ENCODE data around the gene MINDY2. TPM values are rescaled to one million over a fixed set of nuclear protein-coding genes. Genes with fewer than 3 reads are reported as not detected.
A peak's percentile ranks its signal among the peaks of the same experiment; 100 is the strongest.
"Not testable (repeated sequence)": the region's sequence is repeated elsewhere in the genome, so short reads cannot be mapped to it uniquely, and the experiment has no call there.

The MINDY2 gene
- polyA plus RNA-seq, 3 donors: 24.3 to 32.7 (median 29.7) TPM

DNA sequence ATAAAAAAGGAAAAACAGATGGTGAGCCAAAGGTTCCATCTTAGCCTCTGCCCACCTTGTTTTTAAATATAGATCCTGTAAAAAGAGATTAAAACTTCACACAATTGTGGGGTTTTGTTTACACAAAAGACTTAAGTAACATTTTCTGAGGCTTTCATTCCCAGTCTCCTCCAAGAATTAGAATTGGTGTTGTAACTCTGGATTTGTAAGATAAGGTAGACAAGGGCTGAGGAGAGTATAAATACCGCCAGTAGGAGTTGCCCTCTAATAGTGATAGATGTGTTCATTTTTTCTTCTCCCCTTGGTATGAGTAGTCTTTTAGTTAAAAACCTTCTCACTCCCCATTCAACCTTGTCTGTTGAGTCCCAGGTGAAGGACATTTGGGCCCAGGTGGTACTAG, 8.5 kb downstream of the MINDY2 start:
- DNase-seq (ENCODE audit: extremely low read depth in 1 of 11, low read depth in 9 of 11, low spot score in 4 of 11): no peak

DNA sequence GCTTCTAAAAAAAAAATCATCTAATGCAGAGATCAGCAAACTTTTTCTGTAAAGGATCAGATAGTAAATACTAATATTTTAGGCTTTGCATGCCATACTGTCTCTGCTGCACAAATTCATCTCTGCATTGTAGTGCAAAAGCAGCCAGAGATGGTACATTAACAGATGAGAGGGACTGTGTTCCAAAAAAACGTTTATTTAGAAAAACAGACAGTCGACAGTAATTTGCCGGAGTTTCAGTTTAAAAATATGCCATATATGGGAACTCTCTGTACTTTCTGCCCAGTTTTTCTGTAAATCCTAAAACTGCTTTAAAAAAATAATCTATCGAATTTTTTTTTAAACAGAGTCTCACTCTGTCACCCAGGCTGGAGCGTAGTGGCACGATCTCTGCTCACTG, 14.3 kb downstream of the MINDY2 start:
- DNase-seq (ENCODE audit: extremely low read depth in 1 of 11, low read depth in 9 of 11, low spot score in 4 of 11): no peak

DNA sequence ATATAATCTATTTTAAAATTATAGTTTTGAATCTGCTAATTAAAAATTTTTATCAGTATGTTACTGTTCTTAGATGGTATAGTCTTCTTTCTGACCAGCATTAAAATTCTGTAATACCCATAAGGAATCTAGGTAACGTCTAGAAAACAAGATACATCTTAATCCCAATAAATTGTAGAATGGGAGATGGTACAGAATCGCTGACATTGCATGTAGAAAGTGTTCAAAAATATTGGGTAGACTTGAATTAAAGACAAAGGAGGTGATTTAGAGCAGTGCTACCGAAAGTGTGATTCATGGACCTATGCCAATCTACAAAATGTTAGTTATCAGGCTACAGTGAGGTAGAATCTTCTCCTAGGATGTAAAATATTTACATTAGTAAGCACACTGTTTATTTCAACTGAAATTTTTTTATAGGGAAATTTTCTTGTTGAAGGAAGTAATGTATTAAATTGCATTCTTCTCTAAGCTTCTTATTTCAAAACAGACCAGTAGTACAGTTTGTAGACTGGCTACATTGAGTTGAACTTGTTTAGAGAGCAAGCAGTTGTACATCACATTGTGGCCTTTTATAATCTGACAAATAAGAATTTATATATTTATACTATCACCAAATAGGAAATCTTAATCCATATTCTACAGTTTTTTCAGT, 17.1 kb downstream of the MINDY2 start:
- DNase-seq (ENCODE audit: extremely low read depth in 1 of 11, low read depth in 9 of 11, low spot score in 4 of 11): no peak

DNA sequence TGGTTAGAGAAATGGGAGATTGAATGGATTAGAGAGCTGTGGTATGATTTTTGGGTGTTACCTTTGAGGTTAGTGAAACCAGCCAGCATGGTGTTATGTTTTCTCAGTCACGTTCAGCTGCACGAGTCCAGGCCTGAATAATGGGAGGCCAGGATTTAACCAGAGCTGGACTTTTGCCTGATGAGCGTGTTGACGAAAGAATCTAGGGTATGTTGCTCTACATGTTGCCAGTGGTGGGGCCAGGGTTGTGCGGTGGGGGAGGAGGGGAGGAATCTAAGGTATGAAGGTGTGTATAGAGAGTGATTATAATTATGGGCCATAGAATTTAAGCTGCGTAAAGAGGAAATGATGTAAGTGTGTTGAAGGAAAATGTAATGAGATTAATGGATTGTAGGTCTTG, 22.8 kb downstream of the MINDY2 start:
- peak in 3 of 11 donors; percentile 46 to 61 (median 55) for DNase-seq (ENCODE audit: extremely low read depth in 1 of 11, low read depth in 9 of 11, low spot score in 4 of 11)

DNA sequence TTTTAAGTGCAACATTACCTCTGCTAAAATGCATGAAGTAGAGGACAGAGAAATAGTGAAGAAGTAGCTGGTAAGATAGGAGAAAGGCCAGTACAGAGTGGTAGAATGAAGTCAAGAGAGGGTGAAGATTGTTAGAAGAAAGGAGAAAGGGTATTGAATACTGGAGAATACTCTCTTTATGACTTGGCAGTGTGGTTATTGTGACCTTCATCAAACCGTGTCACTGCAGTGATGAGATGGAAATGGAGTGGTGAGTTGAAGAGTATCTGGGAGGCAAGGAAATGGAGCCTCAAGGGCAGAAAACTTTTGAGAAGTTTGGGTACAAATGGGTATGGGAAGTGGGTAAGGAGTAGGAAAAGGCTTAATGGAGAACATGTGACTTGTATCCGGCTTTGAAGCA, 24.7 kb downstream of the MINDY2 start:
- DNase-seq (ENCODE audit: extremely low read depth in 1 of 11, low read depth in 9 of 11, low spot score in 4 of 11): no peak

DNA sequence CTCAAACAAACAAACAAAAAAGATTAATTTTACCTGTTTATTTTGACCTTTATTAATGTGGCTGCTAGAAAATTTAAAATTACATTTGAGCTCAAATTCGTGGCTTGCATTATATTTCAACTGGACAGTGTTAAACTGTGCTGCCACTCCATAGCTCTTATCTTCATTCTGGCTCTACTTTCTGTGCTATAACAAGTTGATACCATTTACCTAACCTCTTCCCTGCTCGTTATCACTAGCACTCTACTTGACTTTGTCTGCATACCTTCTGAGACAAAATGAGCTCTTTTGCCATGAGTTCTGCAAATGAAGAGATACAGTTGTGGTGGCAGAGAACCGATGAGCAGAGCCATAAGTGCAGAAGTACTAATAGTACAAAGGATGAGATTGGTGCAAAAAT, 26.4 kb downstream of the MINDY2 start:
- DNase-seq (ENCODE audit: extremely low read depth in 1 of 11, low read depth in 9 of 11, low spot score in 4 of 11): no peak

DNA sequence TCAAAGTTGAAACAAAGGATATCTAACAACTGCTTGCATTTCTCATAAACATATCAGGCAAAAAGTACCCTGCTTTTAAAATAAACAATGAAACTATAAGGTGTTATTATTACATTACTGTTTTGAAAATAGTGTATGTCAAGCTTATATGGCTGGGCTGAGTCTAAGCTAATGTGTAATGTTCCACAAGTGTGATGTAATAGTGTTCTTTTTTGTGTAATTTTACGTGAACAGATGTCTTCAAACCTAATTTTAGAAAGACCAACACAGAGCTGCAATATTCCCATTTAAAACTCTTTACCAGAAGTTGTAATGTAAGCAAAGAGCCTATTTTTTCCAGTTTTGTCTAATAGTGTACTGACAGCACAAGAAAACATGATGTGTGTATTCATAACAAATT, 34.0 kb downstream of the MINDY2 start:
- no peak for DNase-seq (ENCODE audit: extremely low read depth in 1 of 11, low read depth in 9 of 11, low spot score in 4 of 11)

DNA sequence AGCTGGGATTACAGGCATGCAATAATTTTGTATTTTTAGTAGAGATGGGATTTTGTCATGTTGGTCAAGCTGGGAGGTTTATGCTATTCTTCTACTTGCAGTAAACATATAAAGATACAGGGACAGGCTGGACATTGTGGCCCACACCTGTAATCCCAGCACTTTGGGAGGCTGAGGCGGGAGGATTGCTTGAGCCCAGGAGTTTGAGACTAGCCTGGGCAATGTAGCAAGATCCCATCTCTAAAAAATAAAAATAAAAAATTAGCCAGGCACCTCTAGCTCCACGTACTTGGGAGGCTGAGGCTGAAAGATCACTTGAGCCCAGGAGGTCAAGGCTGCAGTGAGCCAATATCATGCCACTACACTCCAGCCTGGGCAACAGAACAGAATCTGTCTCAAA, 52.2 kb downstream of the MINDY2 start:
- DNase-seq (ENCODE audit: extremely low read depth in 1 of 11, low read depth in 9 of 11, low spot score in 4 of 11): not testable (repeated sequence)

DNA sequence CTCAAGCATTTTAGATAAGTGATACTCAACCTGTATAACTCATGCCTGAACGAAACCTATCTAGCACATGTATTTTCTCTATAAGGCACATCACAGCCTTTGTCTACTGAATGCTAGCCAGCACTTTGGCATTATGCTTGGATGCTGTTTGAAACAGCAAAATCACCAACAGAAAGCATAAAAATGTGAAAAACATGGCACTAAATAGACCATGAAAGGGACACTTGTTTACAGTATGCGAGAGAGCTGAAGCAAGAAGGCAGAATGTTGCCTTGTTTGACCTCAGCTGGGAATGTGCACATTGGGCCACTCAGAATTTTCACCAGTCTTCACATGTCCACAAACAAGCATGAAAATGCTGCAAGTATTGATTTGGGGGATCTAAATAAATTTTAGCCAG, 59.5 kb downstream of the MINDY2 start:
- no peak for DNase-seq (ENCODE audit: extremely low read depth in 1 of 11, low read depth in 9 of 11, low spot score in 4 of 11)

DNA sequence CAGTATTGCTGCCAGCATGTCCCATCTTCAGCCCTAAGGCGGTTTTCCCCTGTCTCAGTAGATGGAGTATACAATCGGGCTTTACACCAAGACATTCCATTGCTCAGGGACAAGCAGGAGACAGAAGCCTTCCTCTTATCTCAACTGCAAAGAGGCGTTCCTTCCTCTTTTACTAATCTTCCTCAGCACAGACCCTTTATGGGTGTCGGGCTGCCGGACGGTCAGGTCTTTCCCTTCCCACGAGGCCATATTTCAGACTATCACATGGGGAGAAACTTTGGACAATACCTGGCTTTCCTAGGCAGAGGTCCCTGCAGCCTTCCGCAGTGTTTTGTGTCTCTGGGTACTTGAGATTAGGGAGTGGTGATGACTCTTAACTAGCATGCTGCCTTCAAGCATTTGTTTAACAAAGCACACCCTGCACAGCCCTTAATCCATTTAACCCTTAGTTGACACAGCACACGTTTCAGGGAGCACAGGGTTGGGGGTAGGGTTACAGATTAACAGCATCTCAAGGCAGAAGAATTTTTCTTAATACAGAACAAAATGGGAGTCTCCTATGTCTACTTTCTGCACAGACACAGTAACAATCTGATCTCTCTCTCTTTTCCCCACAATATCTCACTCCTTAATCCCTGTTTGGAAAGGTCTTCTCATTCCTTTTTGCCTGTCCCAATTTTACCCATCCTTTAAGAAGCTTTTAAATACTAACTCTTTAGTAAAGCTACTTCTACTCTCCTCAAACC, 62.8 kb downstream of the MINDY2 start:
- DNase-seq (ENCODE audit: extremely low read depth in 1 of 11, low read depth in 9 of 11, low spot score in 4 of 11): not testable (repeated sequence)

DNA sequence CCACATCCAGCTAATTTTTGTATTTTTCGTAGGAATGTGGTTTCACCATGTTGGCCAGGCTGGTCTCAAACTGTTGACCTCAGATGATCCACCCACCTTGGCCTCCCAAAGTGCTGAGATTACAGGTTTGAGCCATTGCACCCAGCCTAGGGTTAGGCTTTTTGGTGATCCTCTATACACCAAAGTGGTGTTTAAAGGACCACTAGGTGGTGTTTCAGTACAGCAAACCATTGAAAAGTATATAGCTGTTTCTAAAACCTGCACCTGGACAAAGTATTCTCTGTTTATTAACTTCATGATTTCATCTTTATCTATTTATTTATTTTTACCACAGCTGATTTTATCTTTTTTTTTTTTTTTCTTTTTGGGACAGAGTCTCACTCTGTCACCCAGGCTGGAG, 68.4 kb downstream of the MINDY2 start:
- DNase-seq (ENCODE audit: extremely low read depth in 1 of 11, low read depth in 9 of 11, low spot score in 4 of 11): no peak

DNA sequence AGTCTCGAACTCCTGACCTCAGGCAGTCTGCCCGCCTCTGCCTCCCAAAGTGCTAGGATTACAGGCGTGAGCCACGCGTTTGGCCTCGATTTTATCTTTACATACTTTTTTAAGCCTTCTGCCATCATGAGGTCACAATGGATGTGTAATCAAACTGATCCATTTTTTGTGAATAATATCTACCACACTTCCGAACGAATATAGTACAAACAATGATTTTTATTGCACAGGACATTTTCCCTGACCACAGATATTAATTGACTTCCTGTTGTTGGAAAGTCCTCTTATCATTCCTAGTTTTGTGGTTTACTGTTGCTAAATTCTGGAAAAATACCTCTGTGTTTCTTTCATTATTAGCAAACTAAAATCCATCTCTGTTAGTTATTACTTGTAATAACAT, 68.9 kb downstream of the MINDY2 start:
- DNase-seq (ENCODE audit: extremely low read depth in 1 of 11, low read depth in 9 of 11, low spot score in 4 of 11): no peak

DNA sequence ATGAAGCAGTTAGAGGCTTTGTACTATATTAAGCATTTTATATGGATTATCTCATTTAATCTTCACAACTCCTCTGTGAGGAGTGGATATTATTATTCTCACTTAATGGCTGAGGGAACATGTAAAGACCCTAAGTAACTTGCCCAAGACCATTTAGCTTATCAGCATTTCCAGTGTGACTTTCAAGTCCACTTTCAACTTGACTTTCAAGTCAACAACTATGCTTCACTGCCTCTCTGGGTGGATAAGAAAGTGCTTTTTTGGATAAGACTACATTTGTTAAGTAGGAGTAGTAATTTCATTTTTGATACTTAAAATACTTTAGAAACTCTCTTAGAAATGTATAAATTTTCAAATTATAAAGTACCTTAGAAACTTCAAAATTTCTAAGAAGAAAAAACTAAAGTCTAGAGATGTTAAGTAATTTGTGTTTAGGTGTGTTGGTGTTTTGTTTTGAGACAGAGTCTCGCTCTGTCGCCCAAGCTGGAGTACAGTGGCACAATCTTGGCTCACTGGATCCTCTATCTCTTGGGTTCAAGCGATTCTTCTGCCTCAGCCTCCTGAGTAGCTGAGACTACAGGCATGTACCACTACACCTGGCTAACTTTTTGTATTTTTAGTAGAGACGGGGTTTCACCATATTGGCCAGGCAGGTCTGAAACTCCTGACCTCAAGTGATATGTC, 71.8 kb downstream of the MINDY2 start:
- no peak for DNase-seq (ENCODE audit: extremely low read depth in 1 of 11, low read depth in 9 of 11, low spot score in 4 of 11)

DNA sequence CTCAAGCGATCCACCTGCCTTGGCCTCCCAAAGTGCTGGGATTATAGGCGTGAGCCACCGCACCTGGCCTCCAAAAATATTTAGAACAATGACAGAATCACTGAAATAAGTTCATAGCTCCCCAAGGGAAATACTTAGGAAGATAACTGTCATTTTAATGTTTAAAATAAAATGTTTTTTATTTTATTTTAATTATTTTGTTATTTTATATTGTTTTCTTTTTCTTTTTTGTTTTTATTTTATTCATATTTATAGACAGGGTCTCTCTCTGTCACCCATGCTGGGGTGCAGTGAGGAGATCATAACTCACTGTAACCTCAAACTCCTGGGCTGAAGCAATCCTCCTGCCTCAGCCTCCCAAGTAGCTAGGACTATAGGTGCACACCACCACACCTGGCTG, 80.1 kb downstream of the MINDY2 start:
- not testable (repeated sequence) for DNase-seq (ENCODE audit: extremely low read depth in 1 of 11, low read depth in 9 of 11, low spot score in 4 of 11)

DNA sequence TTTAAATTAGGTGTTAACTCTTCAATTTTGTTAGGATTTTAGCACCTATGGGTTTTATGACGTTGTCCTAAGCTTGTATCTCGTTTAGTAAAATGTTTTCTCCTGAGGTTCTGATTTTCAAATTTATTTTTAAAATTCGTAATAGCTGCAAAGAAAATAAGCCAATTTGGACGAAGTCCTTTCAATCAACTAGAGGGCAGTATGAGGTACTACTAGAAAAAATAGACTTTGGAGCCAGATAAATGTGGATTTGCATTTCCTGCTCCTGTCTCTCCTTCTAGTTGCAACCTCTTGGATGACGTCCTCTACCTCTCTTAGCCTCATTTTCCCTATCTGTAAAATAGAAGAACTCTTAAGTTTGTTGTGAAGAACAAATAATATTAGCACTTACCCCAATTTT, 81.2 kb downstream of the MINDY2 start:
- no peak for DNase-seq (ENCODE audit: extremely low read depth in 1 of 11, low read depth in 9 of 11, low spot score in 4 of 11)

DNA sequence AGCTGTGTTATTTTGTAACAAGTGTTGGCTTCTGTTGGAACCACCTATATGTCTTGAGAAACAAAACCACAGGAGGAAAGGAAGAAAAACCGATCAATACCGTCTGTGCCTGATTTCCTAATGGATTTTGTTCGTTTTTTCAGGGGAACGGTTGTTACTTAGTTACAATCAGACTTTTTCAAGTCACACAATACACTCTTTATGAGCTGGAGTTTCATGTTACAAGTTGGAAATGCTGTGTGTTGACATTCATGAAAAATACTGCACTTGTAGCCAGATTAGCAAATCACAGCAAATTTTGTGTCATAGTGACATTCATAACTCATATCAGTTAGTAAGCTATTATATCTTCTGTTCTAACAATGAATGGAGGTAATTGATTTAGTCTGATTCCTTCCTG, 83.5 kb downstream of the MINDY2 start:
- no peak for DNase-seq (ENCODE audit: extremely low read depth in 1 of 11, low read depth in 9 of 11, low spot score in 4 of 11)

DNA sequence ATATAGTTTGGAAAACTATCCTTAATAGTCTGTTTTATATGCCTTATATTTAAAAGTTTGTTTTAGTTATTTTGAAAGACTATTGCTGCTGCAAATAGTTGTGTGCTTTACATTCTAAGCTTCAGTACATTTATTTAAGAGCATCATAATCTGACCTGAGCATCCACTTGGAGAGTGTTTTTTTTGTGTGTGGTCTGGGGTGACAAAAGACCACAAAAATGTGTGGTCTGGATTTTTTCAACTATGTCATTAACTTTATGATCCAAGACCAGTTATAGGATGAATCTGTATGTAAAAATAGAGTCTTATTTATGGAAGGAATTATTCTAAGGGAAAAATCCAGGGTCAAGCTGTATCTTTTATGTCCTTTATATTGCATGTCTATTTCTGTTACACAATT, 85.0 kb downstream of the MINDY2 start:
- peak in 2 of 11 donors; percentile 29 to 38 for DNase-seq (ENCODE audit: extremely low read depth in 1 of 11, low read depth in 9 of 11, low spot score in 4 of 11)

DNA sequence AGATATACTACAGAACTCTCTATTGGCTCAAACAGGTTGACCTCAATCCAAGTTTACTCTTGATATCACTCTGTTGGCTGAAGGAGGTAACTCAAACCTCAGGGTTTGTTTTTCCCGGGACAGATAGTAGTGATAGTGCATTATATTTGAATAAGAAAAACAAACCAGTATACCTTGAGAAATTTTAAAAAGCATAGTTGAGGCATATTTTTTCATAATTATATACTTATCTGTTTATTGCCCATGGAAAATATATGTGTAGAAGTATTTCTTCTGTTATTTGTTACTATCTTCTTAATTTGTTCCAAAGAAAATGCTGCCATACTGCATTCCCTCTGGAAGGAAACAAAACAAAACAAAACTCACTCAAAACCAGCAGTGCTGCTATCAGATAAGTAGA, 85.5 kb downstream of the MINDY2 start:
- not testable (repeated sequence) for DNase-seq (ENCODE audit: extremely low read depth in 1 of 11, low read depth in 9 of 11, low spot score in 4 of 11)

DNA sequence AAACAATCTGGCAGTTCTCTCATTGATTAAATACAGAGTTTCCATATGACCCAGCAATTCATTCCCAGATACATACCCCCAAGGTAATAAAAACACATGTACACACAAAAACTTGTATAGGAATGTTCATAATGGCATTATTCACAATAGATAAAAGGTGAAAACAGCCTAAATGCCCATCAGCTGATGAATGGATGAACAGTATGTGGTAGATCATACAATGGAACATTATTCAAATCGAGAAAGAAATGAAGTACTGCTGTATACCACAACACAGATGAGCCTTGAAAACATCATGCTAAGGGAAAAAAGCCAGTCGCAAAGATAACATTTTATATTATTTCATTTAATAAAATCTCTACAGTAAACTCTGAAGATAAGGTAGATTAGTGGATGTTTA, 91.2 kb downstream of the MINDY2 start:
- no peak for DNase-seq (ENCODE audit: extremely low read depth in 1 of 11, low read depth in 9 of 11, low spot score in 4 of 11)

All from renal cortex interstitium (tissue), 11 donors.